ENCODE data around the gene QPCTL. TPM values are rescaled to one million over a fixed set of nuclear protein-coding genes. Genes with fewer than 3 reads are reported as not detected.

QPCTL gene
- total and polyA plus RNA-seq, 9 of the 15 experiments (the other 6 are each of a cell fraction or from before 2014, with no cell fraction given) = 0.99 to 31.3 (median 12.7) TPM

DNA sequence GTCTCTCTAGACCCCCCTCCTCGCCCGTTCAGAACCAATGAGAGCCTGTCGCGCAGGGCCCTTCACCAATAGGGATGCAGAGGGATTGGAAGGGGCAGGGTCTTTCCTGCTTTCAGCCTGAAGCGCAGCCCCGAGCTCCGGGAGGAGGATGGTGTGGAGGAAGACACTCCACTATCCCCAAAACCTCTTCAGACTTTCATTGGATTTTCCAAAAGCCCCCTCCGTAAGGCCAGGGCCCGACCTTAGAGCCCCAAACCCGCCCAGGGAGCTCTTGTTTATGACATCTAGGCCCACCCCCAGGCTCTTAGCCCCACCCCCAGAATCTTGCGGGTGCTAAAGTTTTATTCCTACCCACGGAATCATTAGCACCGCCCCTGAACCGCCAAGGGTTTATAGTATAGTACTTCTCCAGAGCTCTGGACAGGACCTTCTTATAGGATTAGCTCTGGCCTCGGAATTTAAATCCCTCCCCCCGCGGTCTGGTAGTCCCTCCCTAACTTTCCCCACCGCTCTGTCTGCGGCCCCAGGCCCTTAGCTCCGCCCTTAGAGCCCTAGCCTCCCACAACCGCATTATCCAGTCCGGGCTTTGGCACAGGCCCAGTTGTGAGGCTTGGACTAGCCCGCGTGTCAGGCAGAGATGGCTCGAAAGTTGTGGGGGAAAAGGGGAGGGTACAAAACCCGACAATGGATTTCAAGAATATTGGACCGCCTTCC is 46.7 kb upstream of the QPCTL start (continued):
- TF ChIP-seq, protein P1, sequence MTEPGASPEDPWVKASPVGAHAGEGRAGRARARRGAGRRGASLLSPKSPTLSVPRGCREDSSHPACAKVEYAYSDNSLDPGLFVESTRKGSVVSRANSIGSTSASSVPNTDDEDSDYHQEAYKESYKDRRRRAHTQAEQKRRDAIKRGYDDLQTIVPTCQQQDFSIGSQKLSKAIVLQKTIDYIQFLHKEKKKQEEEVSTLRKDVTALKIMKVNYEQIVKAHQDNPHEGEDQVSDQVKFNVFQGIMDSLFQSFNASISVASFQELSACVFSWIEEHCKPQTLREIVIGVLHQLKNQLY (CRISPR knock-in tag; conservative IDR thresholded peaks at IDR 0.05) = no peak
- 0 out of 2 replicates have a peak, but pooled peaks have one; percentile 10 for TF ChIP-seq ETV1 (tag; conservative IDR thresholded peaks at IDR 0.05; ENCODE audit: low read depth)
- no peak for TF ChIP-seq POLR3A (IDR thresholded peaks at IDR 0.05; ENCODE audit: borderline replicate concordance, extremely low read depth, insufficient read depth, insufficient read length)
- TF ChIP-seq ZNF239 (CRISPR knock-in tag; IDR thresholded peaks at IDR 0.05) = no peak
- TF ChIP-seq NCOA6 (IDR thresholded peaks at IDR 0.05) = no peak; the same call in 1 of the 2 replicates
- TF ChIP-seq ZNF717 (CRISPR knock-in tag; IDR thresholded peaks at IDR 0.05) = no peak
- peak; percentile 71 for TF ChIP-seq TARDBP (IDR thresholded peaks at IDR 0.05)
- TF ChIP-seq NR2C2 (CRISPR knock-in tag; IDR thresholded peaks at IDR 0.05) = no peak
- TF ChIP-seq NR2C2 (tag; IDR thresholded peaks at IDR 0.05) = no peak
- TF ChIP-seq MEF2A (IDR thresholded peaks at IDR 0.05; ENCODE audit: control insufficient read depth, low read depth, low read length) = no peak
- TF ChIP-seq ATF7 (IDR thresholded peaks at IDR 0.05) = peak; percentile 79; the same call in 1 of the 2 replicates
- peak; percentile 39 for TF ChIP-seq RBM39 (optimal IDR thresholded peaks at IDR 0.05; ENCODE audit: low read depth, low read length)
- TF ChIP-seq, protein P2, sequence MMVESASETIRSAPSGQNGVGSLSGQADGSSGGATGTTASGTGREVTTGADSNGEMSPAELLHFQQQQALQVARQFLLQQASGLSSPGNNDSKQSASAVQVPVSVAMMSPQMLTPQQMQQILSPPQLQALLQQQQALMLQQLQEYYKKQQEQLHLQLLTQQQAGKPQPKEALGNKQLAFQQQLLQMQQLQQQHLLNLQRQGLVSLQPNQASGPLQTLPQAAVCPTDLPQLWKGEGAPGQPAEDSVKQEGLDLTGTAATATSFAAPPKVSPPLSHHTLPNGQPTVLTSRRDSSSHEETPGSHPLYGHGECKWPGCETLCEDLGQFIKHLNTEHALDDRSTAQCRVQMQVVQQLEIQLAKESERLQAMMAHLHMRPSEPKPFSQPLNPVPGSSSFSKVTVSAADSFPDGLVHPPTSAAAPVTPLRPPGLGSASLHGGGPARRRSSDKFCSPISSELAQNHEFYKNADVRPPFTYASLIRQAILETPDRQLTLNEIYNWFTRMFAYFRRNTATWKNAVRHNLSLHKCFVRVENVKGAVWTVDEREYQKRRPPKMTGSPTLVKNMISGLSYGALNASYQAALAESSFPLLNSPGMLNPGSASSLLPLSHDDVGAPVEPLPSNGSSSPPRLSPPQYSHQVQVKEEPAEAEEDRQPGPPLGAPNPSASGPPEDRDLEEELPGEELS (CRISPR knock-in tag; IDR thresholded peaks at IDR 0.05; ENCODE audit: borderline replicate concordance) = 0 out of 2 replicates have a peak, but pooled peaks have one; percentile 35
- TF ChIP-seq HNRNPUL1 (IDR thresholded peaks at IDR 0.05; ENCODE audit: low read length) = no peak
- TF ChIP-seq MTA3 (IDR thresholded peaks at IDR 0.05; ENCODE audit: borderline replicate concordance) = peak; percentile 77
- TF ChIP-seq ZNF436 (CRISPR knock-in tag; IDR thresholded peaks at IDR 0.05) = no peak
- TF ChIP-seq ZNF551 (CRISPR knock-in tag; IDR thresholded peaks at IDR 0.05) = no peak
- TF ChIP-seq RBM15 (IDR thresholded peaks at IDR 0.05; ENCODE audit: insufficient read depth, low read length) = no peak
- TF ChIP-seq, protein P3, sequence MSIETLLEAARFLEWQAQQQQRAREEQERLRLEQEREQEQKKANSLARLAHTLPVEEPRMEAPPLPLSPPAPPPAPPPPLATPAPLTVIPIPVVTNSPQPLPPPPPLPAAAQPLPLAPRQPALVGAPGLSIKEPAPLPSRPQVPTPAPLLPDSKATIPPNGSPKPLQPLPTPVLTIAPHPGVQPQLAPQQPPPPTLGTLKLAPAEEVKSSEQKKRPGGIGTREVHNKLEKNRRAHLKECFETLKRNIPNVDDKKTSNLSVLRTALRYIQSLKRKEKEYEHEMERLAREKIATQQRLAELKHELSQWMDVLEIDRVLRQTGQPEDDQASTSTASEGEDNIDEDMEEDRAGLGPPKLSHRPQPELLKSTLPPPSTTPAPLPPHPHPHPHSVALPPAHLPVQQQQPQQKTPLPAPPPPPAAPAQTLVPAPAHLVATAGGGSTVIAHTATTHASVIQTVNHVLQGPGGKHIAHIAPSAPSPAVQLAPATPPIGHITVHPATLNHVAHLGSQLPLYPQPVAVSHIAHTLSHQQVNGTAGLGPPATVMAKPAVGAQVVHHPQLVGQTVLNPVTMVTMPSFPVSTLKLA (conservative IDR thresholded peaks at IDR 0.05) = peak; percentile 81 to 89
- TF ChIP-seq BHLHE40 (IDR thresholded peaks at IDR 0.05; ENCODE audit: low read length) = peak; percentile 17; the same call in 1 of the 2 replicates
- TF ChIP-seq ZNF347 (CRISPR knock-in tag; IDR thresholded peaks at IDR 0.05; ENCODE audit: low read depth) = no peak
- no peak for TF ChIP-seq ZNF707 (CRISPR knock-in tag; conservative IDR thresholded peaks at IDR 0.05)
- TF ChIP-seq ZNF561 (CRISPR knock-in tag; conservative IDR thresholded peaks at IDR 0.05) = no peak
- TF ChIP-seq MAFG (tag; conservative IDR thresholded peaks at IDR 0.05) = no peak
- no peak for TF ChIP-seq ZKSCAN8 (CRISPR knock-in tag; IDR thresholded peaks at IDR 0.05)
- no peak for TF ChIP-seq OTX1 (CRISPR knock-in tag; IDR thresholded peaks at IDR 0.05)
- no peak for TF ChIP-seq ZNF699 (CRISPR knock-in tag; IDR thresholded peaks at IDR 0.05; ENCODE audit: insufficient replicate concordance)

Measured in K562 (cell line).